ENCODE measurements around the gene ZEB1. TPM values are rescaled to one million over a fixed set of nuclear protein-coding genes. Genes with fewer than 3 reads are reported as not detected.

The ZEB1 gene
- total and polyA plus RNA-seq, 9 of the 15 experiments (the other 6 are each of a cell fraction or from before 2014, with no cell fraction given) = 2.1 to 8.4 (median 4.9) TPM

DNA sequence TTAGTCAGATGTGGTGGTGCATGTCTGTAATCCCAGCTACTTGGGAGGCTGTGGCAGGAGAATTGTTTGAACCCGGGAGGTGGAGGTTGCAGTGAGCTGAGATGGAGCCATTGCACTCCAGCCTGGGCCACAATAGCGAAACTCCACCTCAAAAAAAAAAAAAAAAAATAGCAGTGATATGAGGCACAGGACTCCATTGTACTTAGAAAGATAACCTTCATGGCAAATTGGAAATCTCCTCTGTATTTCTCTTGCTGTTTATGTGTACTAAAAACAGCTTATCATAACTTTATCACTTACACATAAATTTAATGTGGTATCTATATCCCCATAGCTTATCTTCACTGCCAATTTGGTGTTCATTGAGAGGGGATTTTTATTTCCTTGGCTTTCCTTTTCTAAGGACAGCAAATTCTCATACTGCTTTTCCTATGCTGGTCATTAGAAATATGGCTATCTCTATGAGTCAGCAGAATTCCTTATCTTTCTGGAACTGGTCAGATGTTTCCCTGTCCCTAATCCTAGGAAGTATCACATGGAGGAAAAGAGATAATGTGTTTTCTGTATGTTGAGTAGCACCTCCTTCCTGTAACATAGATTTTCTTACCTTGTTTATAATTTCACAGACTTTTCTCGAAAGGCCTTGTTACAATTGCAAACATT lies 40.6 kb upstream of the ZEB1 start (continued):
- TF ChIP-seq, protein P1, sequence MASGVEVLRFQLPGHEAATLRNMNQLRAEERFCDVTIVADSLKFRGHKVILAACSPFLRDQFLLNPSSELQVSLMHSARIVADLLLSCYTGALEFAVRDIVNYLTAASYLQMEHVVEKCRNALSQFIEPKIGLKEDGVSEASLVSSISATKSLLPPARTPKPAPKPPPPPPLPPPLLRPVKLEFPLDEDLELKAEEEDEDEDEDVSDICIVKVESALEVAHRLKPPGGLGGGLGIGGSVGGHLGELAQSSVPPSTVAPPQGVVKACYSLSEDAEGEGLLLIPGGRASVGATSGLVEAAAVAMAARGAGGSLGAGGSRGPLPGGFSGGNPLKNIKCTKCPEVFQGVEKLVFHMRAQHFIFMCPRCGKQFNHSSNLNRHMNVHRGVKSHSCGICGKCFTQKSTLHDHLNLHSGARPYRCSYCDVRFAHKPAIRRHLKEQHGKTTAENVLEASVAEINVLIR (CRISPR knock-in tag; IDR thresholded peaks at IDR 0.05) = no peak
- TF ChIP-seq, protein P2, sequence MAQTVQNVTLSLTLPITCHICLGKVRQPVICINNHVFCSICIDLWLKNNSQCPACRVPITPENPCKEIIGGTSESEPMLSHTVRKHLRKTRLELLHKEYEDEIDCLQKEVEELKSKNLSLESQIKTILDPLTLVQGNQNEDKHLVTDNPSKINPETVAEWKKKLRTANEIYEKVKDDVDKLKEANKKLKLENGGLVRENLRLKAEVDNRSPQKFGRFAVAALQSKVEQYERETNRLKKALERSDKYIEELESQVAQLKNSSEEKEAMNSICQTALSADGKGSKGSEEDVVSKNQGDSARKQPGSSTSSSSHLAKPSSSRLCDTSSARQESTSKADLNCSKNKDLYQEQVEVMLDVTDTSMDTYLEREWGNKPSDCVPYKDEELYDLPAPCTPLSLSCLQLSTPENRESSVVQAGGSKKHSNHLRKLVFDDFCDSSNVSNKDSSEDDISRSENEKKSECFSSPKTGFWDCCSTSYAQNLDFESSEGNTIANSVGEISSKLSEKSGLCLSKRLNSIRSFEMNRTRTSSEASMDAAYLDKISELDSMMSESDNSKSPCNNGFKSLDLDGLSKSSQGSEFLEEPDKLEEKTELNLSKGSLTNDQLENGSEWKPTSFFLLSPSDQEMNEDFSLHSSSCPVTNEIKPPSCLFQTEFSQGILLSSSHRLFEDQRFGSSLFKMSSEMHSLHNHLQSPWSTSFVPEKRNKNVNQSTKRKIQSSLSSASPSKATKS (CRISPR knock-in tag; IDR thresholded peaks at IDR 0.05) = no peak
- no peak for TF ChIP-seq TBP (optimal IDR thresholded peaks at IDR 0.05; ENCODE audit: low read depth, low read length)
- TF ChIP-seq CCAR2 (IDR thresholded peaks at IDR 0.05; ENCODE audit: low read depth, low read length) = no peak
- no peak for TF ChIP-seq ARID2 (IDR thresholded peaks at IDR 0.05)
- TF ChIP-seq, protein P3, sequence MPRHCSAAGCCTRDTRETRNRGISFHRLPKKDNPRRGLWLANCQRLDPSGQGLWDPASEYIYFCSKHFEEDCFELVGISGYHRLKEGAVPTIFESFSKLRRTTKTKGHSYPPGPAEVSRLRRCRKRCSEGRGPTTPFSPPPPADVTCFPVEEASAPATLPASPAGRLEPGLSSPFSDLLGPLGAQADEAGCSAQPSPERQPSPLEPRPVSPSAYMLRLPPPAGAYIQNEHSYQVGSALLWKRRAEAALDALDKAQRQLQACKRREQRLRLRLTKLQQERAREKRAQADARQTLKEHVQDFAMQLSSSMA (CRISPR knock-in tag; IDR thresholded peaks at IDR 0.05) = no peak
- no peak; a peak in 1 of 4 replicates for TF ChIP-seq TBL1XR1 (IDR thresholded peaks at IDR 0.05; ENCODE audit: low read length in 2 of 2)
- no peak for TF ChIP-seq KLF1 (tag; IDR thresholded peaks at IDR 0.05)
- no peak for TF ChIP-seq FOXK1 (CRISPR knock-in tag; IDR thresholded peaks at IDR 0.05; ENCODE audit: borderline replicate concordance)
- TF ChIP-seq NCOA1 (IDR thresholded peaks at IDR 0.05; ENCODE audit: low read depth) = no peak
- TF ChIP-seq, protein P4, sequence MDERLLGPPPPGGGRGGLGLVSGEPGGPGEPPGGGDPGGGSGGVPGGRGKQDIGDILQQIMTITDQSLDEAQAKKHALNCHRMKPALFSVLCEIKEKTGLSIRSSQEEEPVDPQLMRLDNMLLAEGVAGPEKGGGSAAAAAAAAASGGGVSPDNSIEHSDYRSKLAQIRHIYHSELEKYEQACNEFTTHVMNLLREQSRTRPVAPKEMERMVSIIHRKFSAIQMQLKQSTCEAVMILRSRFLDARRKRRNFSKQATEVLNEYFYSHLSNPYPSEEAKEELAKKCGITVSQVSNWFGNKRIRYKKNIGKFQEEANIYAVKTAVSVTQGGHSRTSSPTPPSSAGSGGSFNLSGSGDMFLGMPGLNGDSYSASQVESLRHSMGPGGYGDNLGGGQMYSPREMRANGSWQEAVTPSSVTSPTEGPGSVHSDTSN (CRISPR knock-in tag; IDR thresholded peaks at IDR 0.05; ENCODE audit: low read depth) = no peak
- TF ChIP-seq, protein P4 (tag; conservative IDR thresholded peaks at IDR 0.05; ENCODE audit: low read depth) = 0 out of 2 replicates have a peak, but pooled peaks have one; percentile 7
- TF ChIP-seq EZH2 (IDR thresholded peaks at IDR 0.05; ENCODE audit: borderline replicate concordance, low read depth, low read length) = no peak
- no peak for TF ChIP-seq L3MBTL2 (IDR thresholded peaks at IDR 0.05)
- no peak for TF ChIP-seq POLR2AphosphoS5 (IDR thresholded peaks at IDR 0.05; ENCODE audit: control insufficient read depth, insufficient read depth, low read depth, low read length)
- no peak for TF ChIP-seq PHTF2 (CRISPR knock-in tag; IDR thresholded peaks at IDR 0.05)
- TF ChIP-seq, protein P5, sequence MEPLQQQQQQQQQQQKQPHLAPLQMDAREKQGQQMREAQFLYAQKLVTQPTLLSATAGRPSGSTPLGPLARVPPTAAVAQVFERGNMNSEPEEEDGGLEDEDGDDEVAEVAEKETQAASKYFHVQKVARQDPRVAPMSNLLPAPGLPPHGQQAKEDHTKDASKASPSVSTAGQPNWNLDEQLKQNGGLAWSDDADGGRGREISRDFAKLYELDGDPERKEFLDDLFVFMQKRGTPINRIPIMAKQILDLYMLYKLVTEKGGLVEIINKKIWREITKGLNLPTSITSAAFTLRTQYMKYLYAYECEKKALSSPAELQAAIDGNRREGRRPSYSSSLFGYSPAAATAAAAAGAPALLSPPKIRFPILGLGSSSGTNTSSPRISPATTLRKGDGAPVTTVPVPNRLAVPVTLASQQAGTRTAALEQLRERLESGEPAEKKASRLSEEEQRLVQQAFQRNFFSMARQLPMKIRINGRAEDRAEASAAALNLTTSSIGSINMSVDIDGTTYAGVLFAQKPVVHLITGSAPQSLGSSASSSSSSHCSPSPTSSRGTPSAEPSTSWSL (CRISPR knock-in tag; IDR thresholded peaks at IDR 0.05; ENCODE audit: borderline replicate concordance) = no peak
- no peak for TF ChIP-seq ZNF23 (CRISPR knock-in tag; IDR thresholded peaks at IDR 0.05)
- no peak for TF ChIP-seq DNMT1 (IDR thresholded peaks at IDR 0.05)
- TF ChIP-seq NCOR1 (IDR thresholded peaks at IDR 0.05) = peak; percentile 84
- TF ChIP-seq ZKSCAN8 (CRISPR knock-in tag; IDR thresholded peaks at IDR 0.05) = no peak
- no peak for TF ChIP-seq RUNX1 (IDR thresholded peaks at IDR 0.05; ENCODE audit: low read depth)
